WTC11 (cell line): Measurements from ENCODE around the gene ATP13A2. TPM values are rescaled to one million over a fixed set of nuclear protein-coding genes. Genes with fewer than 3 reads are reported as not detected.

ENCODE experiments used
- CBFB ChIP-seq: sonication (generic); formaldehyde crosslinking; IDR thresholded peaks from 2 replicates; pipeline ENCODE4 v1.8.1; 2022; ENCODE audit warnings: mild to moderate bottlenecking, low read depth, missing genetic modification reagents
- CREB1 ChIP-seq: sonication (generic); formaldehyde crosslinking; IDR thresholded peaks from 2 replicates; pipeline ENCODE4 v1.8.0; 2023; ENCODE audit warnings: mild to moderate bottlenecking, missing genetic modification reagents
- CREM ChIP-seq: sonication (generic); formaldehyde crosslinking; IDR thresholded peaks from 2 replicates; pipeline ENCODE4 v1.8.1; 2022; ENCODE audit warnings: mild to moderate bottlenecking, missing genetic modification reagents, moderate library complexity
- ELF4 ChIP-seq: sonication (generic); formaldehyde crosslinking; IDR thresholded peaks from 2 replicates; pipeline ENCODE4 v1.8.1; 2022; ENCODE audit warnings: low read depth, mild to moderate bottlenecking, moderate library complexity, missing genetic modification reagents
- ESRRA ChIP-seq: sonication (generic); formaldehyde crosslinking; IDR thresholded peaks from 2 replicates; pipeline ENCODE4 v1.8.1; 2022; ENCODE audit warnings: mild to moderate bottlenecking, missing genetic modification reagents, borderline replicate concordance
- FOXP1 ChIP-seq: sonication (generic); formaldehyde crosslinking; IDR thresholded peaks from 2 replicates; pipeline ENCODE4 v1.8.0; 2022; ENCODE audit warnings: missing genetic modification reagents, mild to moderate bottlenecking, moderate library complexity, borderline replicate concordance
- HMGA2 ChIP-seq: fragments of 250-450 bp; sonication (Bioruptor Pico); IDR thresholded peaks from 2 replicates; pipeline ENCODE4 v1.4.0; 2021; ENCODE audit warnings: mild to moderate bottlenecking, moderate library complexity
- KAT7 ChIP-seq: sonication (generic); formaldehyde crosslinking; IDR thresholded peaks from 2 replicates; pipeline ENCODE4 v1.8.1; 2023; ENCODE audit warnings: missing genetic modification reagents, mild to moderate bottlenecking, borderline replicate concordance
- NFATC4 ChIP-seq: fragments of 250-450 bp; sonication (Bioruptor Pico); IDR thresholded peaks from 2 replicates; pipeline ENCODE4 v1.9.0; 2021; ENCODE audit warnings: mild to moderate bottlenecking
- NR3C1 ChIP-seq: sonication (generic); formaldehyde crosslinking; conservative IDR thresholded peaks from 2 replicates; pipeline ENCODE4 v1.8.1; 2023; ENCODE audit warnings: low read depth, mild to moderate bottlenecking, missing genetic modification reagents
- PRRX2 ChIP-seq: fragments of 250-450 bp; sonication (Bioruptor Pico); IDR thresholded peaks from 2 replicates; pipeline ENCODE4 v1.8.0; 2021; ENCODE audit warnings: mild to moderate bottlenecking
- SMAD3 ChIP-seq: sonication (generic); formaldehyde crosslinking; IDR thresholded peaks from 2 replicates; pipeline ENCODE4 v1.8.0; 2022; ENCODE audit warnings: missing genetic modification reagents, mild to moderate bottlenecking, borderline replicate concordance
- TEAD1 ChIP-seq: sonication (generic); formaldehyde crosslinking; IDR thresholded peaks from 2 replicates; pipeline ENCODE4 v1.8.0; 2022; ENCODE audit warnings: mild to moderate bottlenecking, missing genetic modification reagents
- TP53 ChIP-seq: sonication (generic); formaldehyde crosslinking; IDR thresholded peaks from 2 replicates; pipeline ENCODE4 v1.8.1; 2023; ENCODE audit warnings: mild to moderate bottlenecking, missing genetic modification reagents
- ZNF219 ChIP-seq: sonication (generic); formaldehyde crosslinking; IDR thresholded peaks from 2 replicates; pipeline ENCODE4 v1.8.0; 2023; ENCODE audit warnings: missing genetic modification reagents, mild to moderate bottlenecking, borderline replicate concordance
- total RNA-seq: library from RNA; stranded (reverse); gene quantifications from 3 replicates; pipeline ENCODE4 v1.2.3, GENCODE V29; 2021
- TF ChIP-seq, protein P1 (sequence below): sonication (generic); formaldehyde crosslinking; IDR thresholded peaks from 2 replicates; pipeline ENCODE4 v1.8.1; 2023; ENCODE audit warnings: mild to moderate bottlenecking, moderate library complexity, missing genetic modification reagents
- TF ChIP-seq, protein P2 (sequence below): sonication (generic); formaldehyde crosslinking; conservative IDR thresholded peaks from 2 replicates; pipeline ENCODE4 v1.8.1; 2023; ENCODE audit warnings: mild to moderate bottlenecking, low read depth, missing genetic modification reagents, moderate library complexity
- TF ChIP-seq, protein P3 (sequence below): fragments of 250-450 bp; sonication (Bioruptor Pico); IDR thresholded peaks from 2 replicates; pipeline ENCODE4 v1.9.0; 2021; ENCODE audit warnings: moderate library complexity, mild to moderate bottlenecking, inconsistent platforms, borderline replicate concordance
- TF ChIP-seq, protein P4 (sequence below): sonication (generic); formaldehyde crosslinking; IDR thresholded peaks from 2 replicates; pipeline ENCODE4 v1.8.1; 2023; ENCODE audit warnings: mild to moderate bottlenecking, missing genetic modification reagents
- TF ChIP-seq, protein P5 (sequence below): sonication (generic); formaldehyde crosslinking; IDR thresholded peaks from 2 replicates; pipeline ENCODE4 v1.8.0; 2023; ENCODE audit warnings: mild to moderate bottlenecking, missing genetic modification reagents
- TF ChIP-seq, protein P6 (sequence below): sonication (generic); formaldehyde crosslinking; IDR thresholded peaks from 2 replicates; pipeline ENCODE4 v1.8.0; 2022; ENCODE audit warnings: mild to moderate bottlenecking, missing genetic modification reagents
- TF ChIP-seq, protein P7 (sequence below): sonication (generic); formaldehyde crosslinking; IDR thresholded peaks from 2 replicates; pipeline ENCODE4 v1.8.1; 2023; ENCODE audit warnings: mild to moderate bottlenecking, missing genetic modification reagents, moderate library complexity
- TF ChIP-seq, protein P8 (sequence below): fragments of 250-450 bp; sonication (Bioruptor Pico); IDR thresholded peaks from 2 replicates; pipeline ENCODE4 v1.9.0; 2021; ENCODE audit warnings: mild to moderate bottlenecking
- TF ChIP-seq, protein P9 (sequence below): fragments of 200-600 bp; IDR thresholded peaks from 2 replicates; pipeline ENCODE4 v1.8.0; 2022; ENCODE audit warnings: antibody characterized with exemption

The ATP13A2 gene
- total RNA-seq, 1 experiment from 2014 or later: 95.9 TPM

DNA sequence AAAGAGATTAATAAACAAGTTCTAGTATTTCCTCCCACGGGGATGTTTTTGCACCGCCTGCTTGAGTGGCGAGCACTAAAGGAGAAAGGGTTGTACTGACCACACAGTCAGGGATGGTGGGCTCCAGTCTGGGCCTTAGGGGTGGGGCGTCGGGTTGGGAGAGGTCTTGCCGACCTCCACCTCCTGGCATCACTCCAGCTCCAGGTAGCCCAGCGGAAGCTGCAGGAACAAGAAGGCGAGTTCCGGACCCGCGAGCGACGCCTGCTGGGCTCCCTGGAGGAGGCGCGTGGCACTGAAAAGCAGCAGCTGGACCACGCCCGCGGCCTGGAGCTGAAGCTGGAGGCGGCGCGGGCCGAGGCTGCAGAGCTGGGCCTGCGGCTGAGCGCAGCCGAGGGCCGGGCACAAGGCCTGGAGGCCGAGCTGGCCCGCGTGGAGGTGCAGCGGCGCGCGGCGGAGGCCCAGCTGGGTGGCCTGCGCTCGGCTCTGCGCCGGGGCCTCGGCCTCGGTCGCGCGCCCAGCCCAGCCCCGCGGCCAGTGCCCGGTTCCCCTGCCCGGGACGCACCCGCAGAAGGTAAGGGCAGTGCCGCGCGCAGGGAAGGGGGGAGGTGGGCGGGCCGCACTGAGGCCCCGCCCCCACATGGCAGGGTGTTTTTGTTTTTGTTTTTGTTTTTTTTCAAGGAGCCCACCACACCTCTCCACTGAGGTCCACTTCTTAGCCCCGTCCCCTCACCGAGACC lies 51.0 kb downstream of the ATP13A2 start (continued):
- no peak for TF ChIP-seq TP53 (CRISPR knock-in tag)
- TF ChIP-seq ELF4 (CRISPR knock-in tag): no peak
- TF ChIP-seq FOXP1 (CRISPR knock-in tag): no peak; the same call in 1 of the 2 replicates
- TF ChIP-seq TEAD1: 0 out of 2 replicates have a peak, but pooled peaks have one; percentile 51
- TF ChIP-seq, protein P1, sequence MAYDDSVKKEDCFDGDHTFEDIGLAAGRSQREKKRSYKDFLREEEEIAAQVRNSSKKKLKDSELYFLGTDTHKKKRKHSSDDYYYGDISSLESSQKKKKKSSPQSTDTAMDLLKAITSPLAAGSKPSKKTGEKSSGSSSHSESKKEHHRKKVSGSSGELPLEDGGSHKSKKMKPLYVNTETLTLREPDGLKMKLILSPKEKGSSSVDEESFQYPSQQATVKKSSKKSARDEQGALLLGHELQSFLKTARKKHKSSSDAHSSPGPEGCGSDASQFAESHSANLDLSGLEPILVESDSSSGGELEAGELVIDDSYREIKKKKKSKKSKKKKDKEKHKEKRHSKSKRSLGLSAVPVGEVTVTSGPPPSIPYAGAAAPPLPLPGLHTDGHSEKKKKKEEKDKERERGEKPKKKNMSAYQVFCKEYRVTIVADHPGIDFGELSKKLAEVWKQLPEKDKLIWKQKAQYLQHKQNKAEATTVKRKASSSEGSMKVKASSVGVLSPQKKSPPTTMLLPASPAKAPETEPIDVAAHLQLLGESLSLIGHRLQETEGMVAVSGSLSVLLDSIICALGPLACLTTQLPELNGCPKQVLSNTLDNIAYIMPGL: peak; percentile 72; the same call in 1 of the 2 replicates
- TF ChIP-seq, protein P2, sequence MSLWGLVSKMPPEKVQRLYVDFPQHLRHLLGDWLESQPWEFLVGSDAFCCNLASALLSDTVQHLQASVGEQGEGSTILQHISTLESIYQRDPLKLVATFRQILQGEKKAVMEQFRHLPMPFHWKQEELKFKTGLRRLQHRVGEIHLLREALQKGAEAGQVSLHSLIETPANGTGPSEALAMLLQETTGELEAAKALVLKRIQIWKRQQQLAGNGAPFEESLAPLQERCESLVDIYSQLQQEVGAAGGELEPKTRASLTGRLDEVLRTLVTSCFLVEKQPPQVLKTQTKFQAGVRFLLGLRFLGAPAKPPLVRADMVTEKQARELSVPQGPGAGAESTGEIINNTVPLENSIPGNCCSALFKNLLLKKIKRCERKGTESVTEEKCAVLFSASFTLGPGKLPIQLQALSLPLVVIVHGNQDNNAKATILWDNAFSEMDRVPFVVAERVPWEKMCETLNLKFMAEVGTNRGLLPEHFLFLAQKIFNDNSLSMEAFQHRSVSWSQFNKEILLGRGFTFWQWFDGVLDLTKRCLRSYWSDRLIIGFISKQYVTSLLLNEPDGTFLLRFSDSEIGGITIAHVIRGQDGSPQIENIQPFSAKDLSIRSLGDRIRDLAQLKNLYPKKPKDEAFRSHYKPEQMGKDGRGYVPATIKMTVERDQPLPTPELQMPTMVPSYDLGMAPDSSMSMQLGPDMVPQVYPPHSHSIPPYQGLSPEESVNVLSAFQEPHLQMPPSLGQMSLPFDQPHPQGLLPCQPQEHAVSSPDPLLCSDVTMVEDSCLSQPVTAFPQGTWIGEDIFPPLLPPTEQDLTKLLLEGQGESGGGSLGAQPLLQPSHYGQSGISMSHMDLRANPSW (CRISPR knock-in tag): no peak
- TF ChIP-seq, protein P3, sequence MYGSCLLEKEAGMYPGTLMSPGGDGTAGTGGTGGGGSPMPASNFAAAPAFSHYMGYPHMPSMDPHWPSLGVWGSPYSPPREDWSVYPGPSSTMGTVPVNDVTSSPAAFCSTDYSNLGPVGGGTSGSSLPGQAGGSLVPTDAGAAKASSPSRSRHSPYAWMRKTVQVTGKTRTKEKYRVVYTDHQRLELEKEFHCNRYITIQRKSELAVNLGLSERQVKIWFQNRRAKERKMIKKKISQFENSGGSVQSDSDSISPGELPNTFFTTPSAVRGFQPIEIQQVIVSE: no peak
- TF ChIP-seq, protein P4, sequence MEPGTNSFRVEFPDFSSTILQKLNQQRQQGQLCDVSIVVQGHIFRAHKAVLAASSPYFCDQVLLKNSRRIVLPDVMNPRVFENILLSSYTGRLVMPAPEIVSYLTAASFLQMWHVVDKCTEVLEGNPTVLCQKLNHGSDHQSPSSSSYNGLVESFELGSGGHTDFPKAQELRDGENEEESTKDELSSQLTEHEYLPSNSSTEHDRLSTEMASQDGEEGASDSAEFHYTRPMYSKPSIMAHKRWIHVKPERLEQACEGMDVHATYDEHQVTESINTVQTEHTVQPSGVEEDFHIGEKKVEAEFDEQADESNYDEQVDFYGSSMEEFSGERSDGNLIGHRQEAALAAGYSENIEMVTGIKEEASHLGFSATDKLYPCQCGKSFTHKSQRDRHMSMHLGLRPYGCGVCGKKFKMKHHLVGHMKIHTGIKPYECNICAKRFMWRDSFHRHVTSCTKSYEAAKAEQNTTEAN (CRISPR knock-in tag): no peak
- TF ChIP-seq, protein P5, sequence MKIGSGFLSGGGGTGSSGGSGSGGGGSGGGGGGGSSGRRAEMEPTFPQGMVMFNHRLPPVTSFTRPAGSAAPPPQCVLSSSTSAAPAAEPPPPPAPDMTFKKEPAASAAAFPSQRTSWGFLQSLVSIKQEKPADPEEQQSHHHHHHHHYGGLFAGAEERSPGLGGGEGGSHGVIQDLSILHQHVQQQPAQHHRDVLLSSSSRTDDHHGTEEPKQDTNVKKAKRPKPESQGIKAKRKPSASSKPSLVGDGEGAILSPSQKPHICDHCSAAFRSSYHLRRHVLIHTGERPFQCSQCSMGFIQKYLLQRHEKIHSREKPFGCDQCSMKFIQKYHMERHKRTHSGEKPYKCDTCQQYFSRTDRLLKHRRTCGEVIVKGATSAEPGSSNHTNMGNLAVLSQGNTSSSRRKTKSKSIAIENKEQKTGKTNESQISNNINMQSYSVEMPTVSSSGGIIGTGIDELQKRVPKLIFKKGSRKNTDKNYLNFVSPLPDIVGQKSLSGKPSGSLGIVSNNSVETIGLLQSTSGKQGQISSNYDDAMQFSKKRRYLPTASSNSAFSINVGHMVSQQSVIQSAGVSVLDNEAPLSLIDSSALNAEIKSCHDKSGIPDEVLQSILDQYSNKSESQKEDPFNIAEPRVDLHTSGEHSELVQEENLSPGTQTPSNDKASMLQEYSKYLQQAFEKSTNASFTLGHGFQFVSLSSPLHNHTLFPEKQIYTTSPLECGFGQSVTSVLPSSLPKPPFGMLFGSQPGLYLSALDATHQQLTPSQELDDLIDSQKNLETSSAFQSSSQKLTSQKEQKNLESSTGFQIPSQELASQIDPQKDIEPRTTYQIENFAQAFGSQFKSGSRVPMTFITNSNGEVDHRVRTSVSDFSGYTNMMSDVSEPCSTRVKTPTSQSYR (CRISPR knock-in tag): no peak
- TF ChIP-seq, protein P6, sequence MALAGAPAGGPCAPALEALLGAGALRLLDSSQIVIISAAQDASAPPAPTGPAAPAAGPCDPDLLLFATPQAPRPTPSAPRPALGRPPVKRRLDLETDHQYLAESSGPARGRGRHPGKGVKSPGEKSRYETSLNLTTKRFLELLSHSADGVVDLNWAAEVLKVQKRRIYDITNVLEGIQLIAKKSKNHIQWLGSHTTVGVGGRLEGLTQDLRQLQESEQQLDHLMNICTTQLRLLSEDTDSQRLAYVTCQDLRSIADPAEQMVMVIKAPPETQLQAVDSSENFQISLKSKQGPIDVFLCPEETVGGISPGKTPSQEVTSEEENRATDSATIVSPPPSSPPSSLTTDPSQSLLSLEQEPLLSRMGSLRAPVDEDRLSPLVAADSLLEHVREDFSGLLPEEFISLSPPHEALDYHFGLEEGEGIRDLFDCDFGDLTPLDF: no peak
- TF ChIP-seq PRRX2 (CRISPR knock-in tag): no peak
- TF ChIP-seq HMGA2 (CRISPR knock-in tag): no peak
- TF ChIP-seq CBFB (CRISPR knock-in tag): 0 out of 2 replicates have a peak, but pooled peaks have one; percentile 64
- TF ChIP-seq ZNF219 (CRISPR knock-in tag): no peak; the same call in 1 of the 2 replicates
- TF ChIP-seq, protein P7, sequence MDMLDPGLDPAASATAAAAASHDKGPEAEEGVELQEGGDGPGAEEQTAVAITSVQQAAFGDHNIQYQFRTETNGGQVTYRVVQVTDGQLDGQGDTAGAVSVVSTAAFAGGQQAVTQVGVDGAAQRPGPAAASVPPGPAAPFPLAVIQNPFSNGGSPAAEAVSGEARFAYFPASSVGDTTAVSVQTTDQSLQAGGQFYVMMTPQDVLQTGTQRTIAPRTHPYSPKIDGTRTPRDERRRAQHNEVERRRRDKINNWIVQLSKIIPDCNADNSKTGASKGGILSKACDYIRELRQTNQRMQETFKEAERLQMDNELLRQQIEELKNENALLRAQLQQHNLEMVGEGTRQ (CRISPR knock-in tag): peak; percentile 52; the same call in 1 of the 2 replicates
- peak; percentile 58; the same call in 1 of the 2 replicates for TF ChIP-seq CREM (CRISPR knock-in tag)
- no peak for TF ChIP-seq SMAD3 (CRISPR knock-in tag)
- no peak for TF ChIP-seq ESRRA (CRISPR knock-in tag)
- TF ChIP-seq NR3C1 (CRISPR knock-in tag): no peak
- TF ChIP-seq CREB1 (CRISPR knock-in tag): no peak
- TF ChIP-seq, protein P8, sequence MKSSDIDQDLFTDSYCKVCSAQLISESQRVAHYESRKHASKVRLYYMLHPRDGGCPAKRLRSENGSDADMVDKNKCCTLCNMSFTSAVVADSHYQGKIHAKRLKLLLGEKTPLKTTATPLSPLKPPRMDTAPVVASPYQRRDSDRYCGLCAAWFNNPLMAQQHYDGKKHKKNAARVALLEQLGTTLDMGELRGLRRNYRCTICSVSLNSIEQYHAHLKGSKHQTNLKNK (CRISPR knock-in tag): no peak
- no peak for TF ChIP-seq NFATC4
- TF ChIP-seq KAT7 (CRISPR knock-in tag): no peak
- TF ChIP-seq, protein P9, sequence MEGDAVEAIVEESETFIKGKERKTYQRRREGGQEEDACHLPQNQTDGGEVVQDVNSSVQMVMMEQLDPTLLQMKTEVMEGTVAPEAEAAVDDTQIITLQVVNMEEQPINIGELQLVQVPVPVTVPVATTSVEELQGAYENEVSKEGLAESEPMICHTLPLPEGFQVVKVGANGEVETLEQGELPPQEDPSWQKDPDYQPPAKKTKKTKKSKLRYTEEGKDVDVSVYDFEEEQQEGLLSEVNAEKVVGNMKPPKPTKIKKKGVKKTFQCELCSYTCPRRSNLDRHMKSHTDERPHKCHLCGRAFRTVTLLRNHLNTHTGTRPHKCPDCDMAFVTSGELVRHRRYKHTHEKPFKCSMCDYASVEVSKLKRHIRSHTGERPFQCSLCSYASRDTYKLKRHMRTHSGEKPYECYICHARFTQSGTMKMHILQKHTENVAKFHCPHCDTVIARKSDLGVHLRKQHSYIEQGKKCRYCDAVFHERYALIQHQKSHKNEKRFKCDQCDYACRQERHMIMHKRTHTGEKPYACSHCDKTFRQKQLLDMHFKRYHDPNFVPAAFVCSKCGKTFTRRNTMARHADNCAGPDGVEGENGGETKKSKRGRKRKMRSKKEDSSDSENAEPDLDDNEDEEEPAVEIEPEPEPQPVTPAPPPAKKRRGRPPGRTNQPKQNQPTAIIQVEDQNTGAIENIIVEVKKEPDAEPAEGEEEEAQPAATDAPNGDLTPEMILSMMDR: peak; percentile 33; the same call in 1 of the 2 replicates
